A204.1 (cell line): ENCODE data around the gene MRTFB.

ENCODE experiments used
- FAIRE-seq: peaks from 2 replicates; lab custom pipeline; 2012; peaks lifted over from hg19 to GRCh38; lab: Jason Lieb, UNC

Gene MRTFB

GRCh38 chr16:14187517-14188338, 116.6 kb downstream of the MRTFB start:
- FAIRE-seq = no peak

DNA sequence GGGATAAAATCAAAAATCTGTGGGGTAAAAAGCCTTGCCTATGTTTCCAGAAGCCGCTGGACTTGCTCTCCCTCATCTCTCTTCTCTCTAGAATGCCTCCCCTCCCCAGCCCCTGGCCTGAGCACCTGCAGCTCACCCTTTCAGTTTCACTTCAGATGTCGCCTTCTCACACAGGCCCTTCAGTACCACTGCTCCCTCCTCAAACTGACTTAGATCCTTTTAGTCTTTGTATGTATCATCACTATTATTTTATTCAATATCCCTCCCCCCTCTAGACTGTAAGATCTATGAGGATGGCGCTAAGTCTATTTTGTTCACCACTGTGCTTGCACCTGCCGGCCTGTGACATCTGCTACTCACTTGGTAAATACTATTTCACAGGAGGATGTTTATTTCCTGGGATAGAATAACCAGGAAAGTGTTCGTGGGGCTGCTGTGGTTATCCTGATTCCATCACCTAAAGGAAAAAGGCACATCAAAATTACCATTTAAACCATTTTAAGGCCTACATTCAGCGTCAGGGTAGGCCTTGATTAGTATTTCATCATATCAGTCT, 122.3 kb downstream of the MRTFB start:
- FAIRE-seq = no peak

DNA sequence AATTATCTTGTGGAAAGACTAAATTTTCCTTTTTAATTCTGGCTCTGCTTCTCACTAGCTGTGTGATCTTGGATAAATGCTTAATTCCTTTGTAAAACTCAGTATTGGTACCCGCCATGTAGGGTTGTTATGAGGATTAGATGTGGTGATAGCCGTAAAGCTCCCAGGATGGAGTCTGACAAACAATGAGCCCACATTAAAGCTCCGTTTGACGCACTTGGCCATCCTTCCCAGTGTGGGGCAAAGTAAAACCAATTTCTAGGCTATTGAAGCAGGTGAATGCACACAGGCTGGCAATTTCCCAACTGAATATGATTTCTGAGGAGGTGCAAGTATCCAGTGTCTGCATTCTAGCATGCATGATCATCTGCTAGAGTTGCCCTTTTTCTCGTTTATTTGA, 123.6 kb downstream of the MRTFB start:
- FAIRE-seq = no peak

GRCh38 chr16:14196011-14196410, 124.9 kb downstream of the MRTFB start:
- no peak for FAIRE-seq

DNA sequence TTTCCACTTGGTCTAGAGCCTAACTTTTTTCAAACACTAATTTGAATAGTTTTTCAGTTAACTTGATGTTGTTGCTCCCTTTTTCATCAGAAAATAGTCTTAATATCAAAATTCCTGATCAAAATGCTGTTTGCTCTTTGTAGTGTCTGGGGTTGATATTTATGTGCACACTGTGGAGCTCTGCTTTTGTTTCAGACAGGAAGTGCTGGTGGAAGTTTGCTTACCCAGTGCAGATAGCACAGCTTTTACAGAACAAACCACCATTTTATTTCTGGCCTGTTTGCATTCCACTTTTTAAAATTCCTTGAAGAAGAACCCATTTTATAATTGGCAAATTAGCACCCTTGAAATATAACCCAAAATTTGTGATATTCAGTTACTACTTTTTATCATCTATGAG, 125.4 kb downstream of the MRTFB start:
- no peak for FAIRE-seq

DNA sequence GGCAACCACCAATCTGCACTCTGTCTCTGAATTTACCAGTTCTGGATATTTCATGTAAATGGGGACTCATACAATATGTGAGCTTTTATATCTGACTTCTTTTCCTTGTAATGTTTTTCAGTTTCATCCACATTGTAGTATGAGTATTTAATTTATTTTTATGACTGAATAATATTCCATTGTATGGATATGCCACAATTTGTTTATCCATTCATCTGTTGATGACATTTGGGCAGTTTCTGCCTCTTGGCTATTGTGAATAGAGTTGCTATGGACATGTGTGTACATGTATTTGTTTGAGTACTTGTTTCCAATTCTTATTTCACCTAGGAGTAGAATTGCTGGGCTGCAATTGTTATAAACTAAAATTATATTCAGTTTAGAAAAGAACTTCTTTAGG, 126.9 kb downstream of the MRTFB start:
- no peak for FAIRE-seq

DNA sequence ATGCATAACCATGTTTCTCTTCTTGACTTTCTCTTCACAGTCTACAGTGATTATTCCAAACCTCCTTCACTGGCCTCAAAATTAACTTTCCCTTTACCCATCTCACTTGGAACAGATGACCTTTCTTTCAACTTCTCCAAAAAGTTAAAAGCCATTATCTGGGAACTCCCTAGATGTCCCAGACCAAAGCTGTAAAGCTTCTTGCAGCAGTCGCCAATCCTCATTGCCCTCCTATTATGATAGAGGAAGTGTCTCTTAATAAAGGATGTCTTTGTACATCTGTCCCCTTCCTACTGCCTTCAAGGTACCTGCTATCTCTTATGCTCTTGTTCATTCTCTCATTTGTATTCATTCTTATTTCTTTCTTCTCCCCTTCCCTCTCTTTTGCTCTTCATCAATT, 127.5 kb downstream of the MRTFB start:
- FAIRE-seq = no peak

- no peak for FAIRE-seq
Observed at GRCh38 chr16:14199199-14199598, 128.1 kb downstream of the MRTFB start.

GRCh38 chr16:14199624-14200023, 128.5 kb downstream of the MRTFB start:
- FAIRE-seq = no peak

DNA sequence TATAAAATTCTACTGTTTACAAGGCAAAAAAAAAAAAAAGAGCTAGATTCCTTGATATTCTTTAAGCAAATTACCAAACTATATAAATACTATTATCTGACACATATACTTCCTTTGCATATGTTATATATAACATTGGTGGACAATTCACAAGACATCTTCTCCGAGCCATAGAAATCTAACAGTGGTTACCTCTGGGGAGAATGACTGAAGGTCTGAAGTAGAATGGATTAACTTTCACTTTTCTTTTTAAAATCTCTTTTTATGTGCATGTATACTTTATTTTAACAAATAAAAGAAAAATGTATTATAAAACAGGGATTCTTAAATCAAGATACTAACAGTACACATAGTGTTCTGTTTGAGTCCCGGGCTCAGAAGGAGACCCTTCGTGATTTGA, 131.0 kb downstream of the MRTFB start:
- no peak for FAIRE-seq

GRCh38 chr16:14202697-14203096, 131.6 kb downstream of the MRTFB start:
- no peak for FAIRE-seq

GRCh38 chr16:14203166-14203565, 132.0 kb downstream of the MRTFB start:
- FAIRE-seq = no peak

- no peak for FAIRE-seq
Observed at GRCh38 chr16:14205666-14206065, 134.5 kb downstream of the MRTFB start.

GRCh38 chr16:14211856-14212543, 140.9 kb downstream of the MRTFB start:
- FAIRE-seq = no peak

- no peak for FAIRE-seq
Observed at GRCh38 chr16:14215941-14216340, 144.8 kb downstream of the MRTFB start.

DNA sequence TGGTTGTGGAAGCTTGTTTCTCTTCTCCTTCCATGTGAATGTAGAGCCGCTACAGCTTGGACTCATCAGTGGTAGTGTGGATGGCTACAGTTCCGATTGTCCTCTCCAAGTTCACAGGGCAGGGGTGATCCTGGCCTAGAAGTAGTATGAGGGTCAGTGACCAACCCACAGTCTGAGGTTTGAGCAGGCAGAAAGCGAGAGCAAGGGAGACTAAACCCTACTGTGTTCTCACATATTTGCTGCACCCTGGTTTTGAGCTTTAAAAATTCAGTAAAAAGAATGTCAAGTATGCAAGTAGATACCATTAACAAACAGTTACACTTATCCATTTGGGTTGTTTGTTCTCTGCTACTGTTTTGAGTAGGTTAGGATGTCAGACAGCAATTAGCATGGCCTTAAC, 148.9 kb downstream of the MRTFB start:
- no peak for FAIRE-seq

DNA sequence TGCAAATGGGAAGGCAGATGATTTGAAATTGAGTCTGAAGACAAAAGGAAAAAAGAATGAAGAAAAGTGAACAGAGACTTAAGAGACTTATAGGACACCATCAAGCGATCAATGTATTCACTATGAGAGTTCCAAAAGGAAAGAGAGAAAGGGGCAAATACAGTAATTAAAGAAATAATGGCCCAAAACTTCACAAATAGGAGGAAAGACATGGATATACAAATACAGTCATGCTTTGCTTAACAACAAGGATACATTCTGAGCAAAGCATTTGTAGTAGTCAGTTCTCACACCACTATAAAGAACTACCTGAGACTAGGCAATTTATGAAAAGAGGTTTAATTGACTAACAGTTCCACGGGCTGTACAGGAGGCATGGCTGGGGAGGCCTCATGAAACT, 152.5 kb downstream of the MRTFB start:
- FAIRE-seq = no peak

- FAIRE-seq = no peak
Observed at GRCh38 chr16:14225457-14225856, 154.3 kb downstream of the MRTFB start.

GRCh38 chr16:14232106-14232864, 161.2 kb downstream of the MRTFB start:
- no peak for FAIRE-seq

DNA sequence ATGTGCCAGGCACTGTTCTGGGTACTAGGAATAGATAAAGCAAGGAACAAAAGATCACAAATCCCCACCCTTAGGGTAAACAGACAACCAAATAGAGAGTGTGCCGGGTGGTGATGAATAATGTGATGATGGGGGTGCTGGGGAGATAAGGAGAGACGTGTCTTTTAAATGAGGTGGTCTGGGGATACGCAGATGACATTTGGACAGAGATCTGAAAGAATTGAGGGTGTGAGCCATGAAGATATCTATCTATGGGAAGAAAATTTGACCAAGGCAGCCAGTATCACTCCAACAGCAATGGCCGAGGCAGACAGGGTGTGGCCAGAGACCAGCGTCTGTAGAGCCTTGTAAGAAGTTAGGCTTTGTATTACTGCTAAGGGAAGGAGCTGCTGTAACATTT, 165.3 kb downstream of the MRTFB start:
- FAIRE-seq = no peak

DNA sequence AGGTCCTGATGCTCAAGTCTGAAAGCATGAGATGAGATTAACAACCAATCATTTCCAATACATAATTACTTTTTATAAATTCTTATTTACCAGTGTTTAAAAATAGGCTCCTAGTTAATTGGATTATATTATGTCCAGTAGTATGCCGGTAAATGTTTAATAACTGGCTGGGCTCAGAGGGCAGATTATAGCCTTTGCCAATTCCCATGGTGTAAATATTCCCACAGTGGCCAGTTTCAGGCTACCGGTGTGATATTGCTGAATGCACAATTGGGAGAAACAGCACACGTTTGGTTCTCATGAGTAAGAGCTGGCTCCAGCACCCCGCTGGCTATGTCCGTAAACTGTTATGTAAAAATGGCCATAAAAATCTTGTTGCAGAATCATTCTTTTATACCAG, 167.6 kb downstream of the MRTFB start:
- FAIRE-seq = no peak

DNA sequence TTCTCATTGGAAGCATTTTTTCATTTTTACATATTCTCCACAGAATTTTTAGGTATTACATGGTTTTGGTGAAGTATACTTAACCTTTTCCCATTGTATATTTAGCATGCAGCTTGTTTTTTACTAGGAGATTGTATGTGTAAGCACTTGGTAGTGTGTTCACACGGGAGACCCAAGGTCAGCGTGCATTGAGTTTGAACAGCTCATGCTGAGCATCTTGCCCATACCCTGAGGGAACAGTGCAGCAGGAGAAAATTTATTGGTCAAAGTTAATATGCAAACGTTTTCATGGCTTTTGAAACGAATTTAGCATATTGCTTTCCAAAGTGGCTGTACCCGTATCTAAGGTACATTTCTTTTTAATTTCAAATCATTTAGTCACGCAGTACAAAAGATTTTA, 168.7 kb downstream of the MRTFB start:
- FAIRE-seq = no peak
